ENCODE measurements around the gene EIF5A2.

The EIF5A2 gene

DNA sequence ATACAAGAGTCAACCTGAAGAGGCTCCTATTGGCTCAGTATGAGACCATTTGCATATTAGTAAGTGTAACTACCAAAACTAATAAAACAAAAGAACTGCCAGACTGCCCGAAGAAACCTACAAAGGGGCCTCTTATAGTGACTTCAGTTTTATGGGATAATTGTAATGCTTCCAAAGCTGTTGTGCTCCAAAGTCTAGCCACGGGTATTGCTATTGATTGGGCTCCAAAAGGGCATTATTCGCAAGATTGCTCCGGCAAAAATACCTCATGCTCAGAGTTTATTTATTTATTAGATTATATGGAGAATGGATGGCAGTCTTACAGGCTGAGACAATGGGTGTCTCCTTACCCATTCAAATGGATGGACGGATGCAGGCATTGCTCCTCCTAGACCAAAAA lies 49.8 kb downstream of the EIF5A2 start:
- no peaks in the 10 kb centered on the region for H3K9me3 Mint-ChIP-seq
- H3K4me3 Mint-ChIP-seq, result no peak overlapping the region
- peaks cover 8% of the 10 kb centered on the region for H3K27me3 Mint-ChIP-seq
- H3K27ac Mint-ChIP-seq, result no peak overlapping the region
- no peak for ATAC-seq (ENCODE audit: low read depth)
- no peaks in the 10 kb centered on the region for H3K36me3 Mint-ChIP-seq
- no peaks in the 10 kb centered on the region for H3K4me1 Mint-ChIP-seq
- no peak for DNase-seq (ENCODE audit: low spot score in 2 of 2)

DNA sequence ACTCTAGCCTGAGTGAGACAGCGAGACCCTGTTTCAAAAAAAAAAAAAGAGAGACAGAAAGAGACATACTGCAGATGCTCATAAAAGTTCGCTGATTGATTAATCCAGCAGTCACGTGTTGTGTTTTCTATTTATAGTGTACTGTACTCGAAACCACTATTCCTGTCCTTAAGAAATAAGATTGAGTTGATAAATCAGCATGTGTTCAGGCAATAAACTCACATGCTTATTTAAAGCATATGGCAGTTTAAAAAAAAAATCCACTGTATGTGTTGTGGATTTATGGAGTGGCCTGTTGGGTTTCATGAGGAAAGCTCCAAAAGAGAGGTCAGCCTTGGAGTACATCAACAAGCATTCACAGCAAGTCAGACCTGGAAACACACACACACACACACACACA lies 56.1 kb downstream of the EIF5A2 start:
- H3K36me3 Mint-ChIP-seq, result no peaks in the 10 kb centered on the region
- H3K27me3 Mint-ChIP-seq, result peaks cover 15% of the 10 kb centered on the region
- no peak for ATAC-seq (ENCODE audit: low read depth)
- no peak overlapping the region for H3K27ac Mint-ChIP-seq
- no peak overlapping the region for H3K4me3 Mint-ChIP-seq
- peaks cover 3% of the 10 kb centered on the region for H3K4me1 Mint-ChIP-seq
- H3K9me3 Mint-ChIP-seq, result no peaks in the 10 kb centered on the region
- no peak for DNase-seq (ENCODE audit: low spot score in 2 of 2)

DNA sequence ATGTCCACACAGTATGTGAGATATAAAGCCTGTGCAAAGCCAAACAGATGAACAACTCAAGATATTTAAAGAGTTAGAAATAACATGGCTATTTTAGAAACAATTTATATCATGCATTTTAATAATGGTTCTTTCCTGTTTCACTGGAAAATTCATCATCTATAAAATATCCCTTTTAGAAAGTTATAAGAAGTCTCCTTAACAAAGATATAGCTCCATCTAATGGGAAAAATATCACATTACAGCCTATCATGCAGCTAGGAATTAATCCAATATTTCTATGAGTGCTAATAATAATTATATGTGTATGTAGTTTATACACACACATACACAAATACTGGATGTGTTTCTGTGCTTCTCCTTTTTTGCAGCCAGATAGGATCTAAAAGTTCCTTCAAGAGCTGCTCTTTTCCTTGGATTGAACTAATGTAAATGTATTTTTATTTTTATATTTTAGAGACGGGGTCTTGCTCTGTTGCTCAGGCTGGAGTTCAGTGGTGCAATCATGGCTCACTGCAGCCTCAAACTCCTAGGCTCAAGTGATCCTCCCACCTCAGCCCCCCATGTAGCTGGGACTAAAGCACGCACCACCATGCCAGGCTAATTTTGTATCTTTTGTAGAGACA lies 60.0 kb downstream of the EIF5A2 start:
- no peaks in the 10 kb centered on the region for H3K36me3 Mint-ChIP-seq
- no peaks in the 10 kb centered on the region for H3K9me3 Mint-ChIP-seq
- DNase-seq (ENCODE audit: low spot score in 2 of 2) (no peak), ATAC-seq (ENCODE audit: low read depth) (no peak)
- peaks cover 3% of the 10 kb centered on the region for H3K4me1 Mint-ChIP-seq
- H3K27me3 Mint-ChIP-seq, result peaks cover 10% of the 10 kb centered on the region
- H3K27ac Mint-ChIP-seq, result no peak overlapping the region
- no peak overlapping the region for H3K4me3 Mint-ChIP-seq

DNA sequence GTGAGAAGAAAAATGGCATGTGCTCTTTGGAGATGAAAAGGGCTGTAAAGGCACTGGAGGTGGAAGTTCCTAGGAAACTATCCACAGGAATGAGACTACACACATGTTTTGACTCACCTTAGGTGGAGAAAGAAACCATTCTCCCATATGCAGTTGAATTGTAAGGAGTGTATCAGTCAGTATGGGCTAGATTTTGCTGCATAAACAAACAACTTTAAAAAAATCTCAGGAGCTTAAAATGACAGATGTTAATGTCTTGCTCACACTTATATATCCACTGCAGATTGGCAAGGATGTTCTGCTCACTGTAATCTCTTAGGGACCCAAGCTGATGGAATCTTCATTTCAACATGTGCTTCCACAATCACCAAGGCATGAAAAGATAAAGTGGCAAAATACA lies 64.1 kb downstream of the EIF5A2 start:
- no peak overlapping the region for H3K4me3 Mint-ChIP-seq
- no peaks in the 10 kb centered on the region for H3K9me3 Mint-ChIP-seq
- H3K27me3 Mint-ChIP-seq, result peaks cover 5% of the 10 kb centered on the region
- no peak overlapping the region for H3K27ac Mint-ChIP-seq
- no peaks in the 10 kb centered on the region for H3K36me3 Mint-ChIP-seq
- no peak for ATAC-seq (ENCODE audit: low read depth)
- no peaks in the 10 kb centered on the region for H3K4me1 Mint-ChIP-seq
- DNase-seq (ENCODE audit: low spot score in 2 of 2), result no peak

DNA sequence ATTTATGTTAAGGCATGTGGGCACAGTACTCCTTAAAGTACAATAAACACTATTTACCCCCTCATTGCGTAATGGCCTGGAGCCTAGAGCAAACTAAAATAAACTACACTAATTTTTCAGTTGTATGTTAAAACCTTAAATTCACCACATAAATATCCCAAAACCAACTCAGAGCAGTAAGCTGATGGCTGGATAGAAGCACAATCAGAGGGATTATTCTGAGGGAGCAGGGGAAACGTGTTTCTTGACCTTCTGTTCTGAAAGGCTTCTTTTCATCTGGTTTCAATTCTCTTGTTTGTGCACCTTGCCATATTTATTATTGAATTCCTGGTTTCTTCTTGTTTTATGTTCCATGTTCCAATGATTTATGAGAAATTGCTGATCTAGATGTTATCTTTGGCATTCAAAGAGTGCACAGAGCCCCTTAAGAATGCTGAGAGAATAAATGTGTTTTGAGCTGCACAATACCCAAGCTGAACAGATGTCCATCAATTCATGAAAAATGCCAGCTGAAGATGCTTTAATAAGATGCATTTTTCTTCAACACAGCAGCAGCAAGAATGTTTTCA lies 68.1 kb downstream of the EIF5A2 start:
- DNase-seq (ENCODE audit: low spot score in 2 of 2) (no peak), ATAC-seq (ENCODE audit: low read depth) (no peak)
- Mint-ChIP-seq H3K9me3 (no peaks in the 10 kb centered on the region), H3K4me3 (no peak overlapping the region), H3K4me1 (no peaks in the 10 kb centered on the region), H3K27me3 (peaks cover 11% of the 10 kb centered on the region), H3K27ac (no peak overlapping the region), H3K36me3 (no peaks in the 10 kb centered on the region)

DNA sequence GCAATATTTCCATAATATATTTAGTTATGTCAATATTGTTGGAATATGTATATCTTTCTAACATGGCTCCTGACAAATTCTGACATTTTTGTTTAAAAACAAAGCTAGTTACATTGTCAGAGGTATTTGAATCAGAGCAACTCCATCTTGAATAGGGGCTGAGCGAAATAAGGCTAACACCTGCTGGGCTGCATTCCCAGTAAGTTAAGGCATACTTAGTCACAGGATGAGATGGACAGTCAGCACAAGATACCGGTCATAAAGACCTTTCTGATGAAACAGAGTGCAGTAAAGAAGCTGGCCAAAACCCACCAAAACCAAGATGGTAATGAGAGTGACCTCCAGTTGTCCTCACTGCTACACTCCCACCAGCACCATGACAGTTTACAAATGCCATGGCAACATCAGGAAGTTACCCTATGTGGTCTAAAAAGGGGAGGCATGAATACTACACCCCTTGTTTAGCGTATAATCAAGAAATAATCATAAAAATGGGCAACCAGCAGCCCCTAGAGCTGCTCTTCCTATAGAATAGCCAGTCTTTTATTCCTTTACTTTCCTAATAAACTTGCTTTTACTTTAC lies 68.8 kb downstream of the EIF5A2 start:
- peaks cover 10% of the 10 kb centered on the region for H3K27me3 Mint-ChIP-seq
- DNase-seq (ENCODE audit: low spot score in 2 of 2) (no peak), ATAC-seq (ENCODE audit: low read depth) (no peak)
- no peaks in the 10 kb centered on the region for H3K36me3 Mint-ChIP-seq
- no peak overlapping the region for H3K27ac Mint-ChIP-seq
- H3K9me3 Mint-ChIP-seq, result no peaks in the 10 kb centered on the region
- no peaks in the 10 kb centered on the region for H3K4me1 Mint-ChIP-seq
- no peak overlapping the region for H3K4me3 Mint-ChIP-seq
